ENCODE results near the gene CTTN.
A peak's percentile ranks its signal among the peaks of the same experiment; 100 is the strongest.

The CTTN gene

DNA sequence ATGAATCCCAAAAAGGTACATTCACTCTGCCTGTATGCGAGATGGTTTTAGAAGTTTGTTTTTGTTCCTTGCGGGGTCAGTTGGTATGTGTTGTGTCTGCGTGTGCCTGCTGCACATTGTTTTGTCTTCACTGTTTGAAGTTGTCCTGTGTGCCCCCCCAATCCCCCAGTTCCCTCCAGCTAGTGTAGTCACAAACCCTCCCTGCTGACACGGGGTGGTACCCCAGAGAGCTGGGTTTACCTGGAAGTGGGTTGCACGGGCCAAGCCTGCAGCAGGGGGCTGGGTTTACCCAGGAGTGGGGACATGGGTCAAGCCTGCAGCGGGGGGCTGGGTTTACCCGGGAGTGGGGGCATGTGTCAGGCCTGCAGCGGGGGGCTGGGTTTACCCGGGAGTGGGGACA, 22.2 kb downstream of the CTTN start:
- no peak overlapping the region for H3K9ac ChIP-seq (ENCODE audit: low read depth, low read length, poor library complexity, severe bottlenecking)
- H4K20me1 ChIP-seq (ENCODE audit: insufficient read depth, low read length, poor library complexity, severe bottlenecking), result no peaks in the 10 kb centered on the region
- no peaks in the 10 kb centered on the region for H3K27me3 ChIP-seq (ENCODE audit: insufficient read depth, low read length, poor library complexity, severe bottlenecking)
- no peak overlapping the region for H3K4me2 ChIP-seq (ENCODE audit: low read depth, low read length, poor library complexity, severe bottlenecking)
- H3K4me3 ChIP-seq (ENCODE audit: low read length, poor library complexity, severe bottlenecking), result no peak overlapping the region
- H3K9me2 ChIP-seq (replicated peaks; ENCODE audit: low read depth, low read length), result no peaks in the 10 kb centered on the region
- H3K79me2 ChIP-seq (ENCODE audit: insufficient read depth, low read length), result no peaks in the 10 kb centered on the region
- peaks cover 14% of the 10 kb centered on the region for H3K4me1 ChIP-seq (ENCODE audit: insufficient read depth, low read length, poor library complexity, severe bottlenecking)
- H2AFZ ChIP-seq (ENCODE audit: low read length), result no peak overlapping the region
- H3K36me3 ChIP-seq (ENCODE audit: insufficient read depth, low read length), result no peaks in the 10 kb centered on the region
- H3K9me3 ChIP-seq (ENCODE audit: insufficient read depth, low read depth, low read length), result no peaks in the 10 kb centered on the region
- TF ChIP-seq EZH2phosphoT487 (IDR thresholded peaks at IDR 0.05; ENCODE audit: borderline replicate concordance), result no peak
- H3F3A ChIP-seq (ENCODE audit: low read depth), result no peaks in the 10 kb centered on the region

DNA sequence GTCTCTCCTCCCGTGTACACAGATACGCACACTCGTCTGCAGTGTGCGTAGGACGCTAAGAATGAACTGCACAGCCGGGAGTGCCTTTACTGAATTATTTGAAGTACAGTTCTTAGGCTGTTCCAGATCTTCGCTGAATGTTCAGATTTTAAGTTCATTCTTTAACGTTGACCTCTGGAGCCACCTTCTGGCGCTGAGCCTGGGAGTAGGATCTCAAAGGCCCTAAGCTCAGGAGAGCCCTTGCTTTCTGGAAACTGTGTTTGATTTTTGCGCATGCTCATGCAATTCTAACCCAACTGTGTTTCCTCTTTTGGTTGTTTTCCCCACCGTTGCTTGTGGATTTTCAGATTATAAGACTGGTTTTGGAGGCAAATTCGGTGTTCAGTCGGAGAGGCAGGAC, 22.8 kb downstream of the CTTN start:
- no peaks in the 10 kb centered on the region for H3K27me3 ChIP-seq (ENCODE audit: insufficient read depth, low read length, poor library complexity, severe bottlenecking)
- no peaks in the 10 kb centered on the region for H3K9me2 ChIP-seq (replicated peaks; ENCODE audit: low read depth, low read length)
- no peaks in the 10 kb centered on the region for H4K20me1 ChIP-seq (ENCODE audit: insufficient read depth, low read length, poor library complexity, severe bottlenecking)
- H3F3A ChIP-seq (ENCODE audit: low read depth), result no peaks in the 10 kb centered on the region
- H3K4me3 ChIP-seq (ENCODE audit: low read length, poor library complexity, severe bottlenecking), result no peak overlapping the region
- H3K36me3 ChIP-seq (ENCODE audit: insufficient read depth, low read length), result no peaks in the 10 kb centered on the region
- H3K9ac ChIP-seq (ENCODE audit: low read depth, low read length, poor library complexity, severe bottlenecking), result no peak overlapping the region
- H3K79me2 ChIP-seq (ENCODE audit: insufficient read depth, low read length), result no peaks in the 10 kb centered on the region
- no peak overlapping the region for H2AFZ ChIP-seq (ENCODE audit: low read length)
- no peak for TF ChIP-seq EZH2phosphoT487 (IDR thresholded peaks at IDR 0.05; ENCODE audit: borderline replicate concordance)
- TF ChIP-seq, protein P1, sequence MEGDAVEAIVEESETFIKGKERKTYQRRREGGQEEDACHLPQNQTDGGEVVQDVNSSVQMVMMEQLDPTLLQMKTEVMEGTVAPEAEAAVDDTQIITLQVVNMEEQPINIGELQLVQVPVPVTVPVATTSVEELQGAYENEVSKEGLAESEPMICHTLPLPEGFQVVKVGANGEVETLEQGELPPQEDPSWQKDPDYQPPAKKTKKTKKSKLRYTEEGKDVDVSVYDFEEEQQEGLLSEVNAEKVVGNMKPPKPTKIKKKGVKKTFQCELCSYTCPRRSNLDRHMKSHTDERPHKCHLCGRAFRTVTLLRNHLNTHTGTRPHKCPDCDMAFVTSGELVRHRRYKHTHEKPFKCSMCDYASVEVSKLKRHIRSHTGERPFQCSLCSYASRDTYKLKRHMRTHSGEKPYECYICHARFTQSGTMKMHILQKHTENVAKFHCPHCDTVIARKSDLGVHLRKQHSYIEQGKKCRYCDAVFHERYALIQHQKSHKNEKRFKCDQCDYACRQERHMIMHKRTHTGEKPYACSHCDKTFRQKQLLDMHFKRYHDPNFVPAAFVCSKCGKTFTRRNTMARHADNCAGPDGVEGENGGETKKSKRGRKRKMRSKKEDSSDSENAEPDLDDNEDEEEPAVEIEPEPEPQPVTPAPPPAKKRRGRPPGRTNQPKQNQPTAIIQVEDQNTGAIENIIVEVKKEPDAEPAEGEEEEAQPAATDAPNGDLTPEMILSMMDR (conservative IDR thresholded peaks at IDR 0.05; ENCODE audit: low read length), result peak; percentile 50
- no peak overlapping the region for H3K4me2 ChIP-seq (ENCODE audit: low read depth, low read length, poor library complexity, severe bottlenecking)
- no peaks in the 10 kb centered on the region for H3K9me3 ChIP-seq (ENCODE audit: insufficient read depth, low read depth, low read length)
- H3K4me1 ChIP-seq (ENCODE audit: insufficient read depth, low read length, poor library complexity, severe bottlenecking), result peaks cover 14% of the 10 kb centered on the region

GRCh38 chr11:70422692-70423522, 24.6 kb downstream of the CTTN start:
- Histone ChIP-seq H4K20me1 (ENCODE audit: insufficient read depth, low read length, poor library complexity, severe bottlenecking) (no peaks in the 10 kb centered on the region), H3K36me3 (ENCODE audit: insufficient read depth, low read length) (no peaks in the 10 kb centered on the region), H3K4me3 (ENCODE audit: low read length, poor library complexity, severe bottlenecking) (no peak overlapping the region)

More at GRCh38 chr11:70422692-70423522, 24.6 kb downstream of the CTTN start:
- Histone ChIP-seq H3K9me3 (ENCODE audit: insufficient read depth, low read depth, low read length) (no peaks in the 10 kb centered on the region), H2AFZ (ENCODE audit: low read length) (no peak overlapping the region), H3K27me3 (ENCODE audit: insufficient read depth, low read length, poor library complexity, severe bottlenecking) (no peaks in the 10 kb centered on the region), H3K79me2 (ENCODE audit: insufficient read depth, low read length) (no peaks in the 10 kb centered on the region), H3F3A (ENCODE audit: low read depth) (no peaks in the 10 kb centered on the region), H3K4me2 (ENCODE audit: low read depth, low read length, poor library complexity, severe bottlenecking) (no peak overlapping the region), H3K4me1 (ENCODE audit: insufficient read depth, low read length, poor library complexity, severe bottlenecking) (peaks cover 14% of the 10 kb centered on the region), H3K9me2 (replicated peaks; ENCODE audit: low read depth, low read length) (no peaks in the 10 kb centered on the region), H3K9ac (ENCODE audit: low read depth, low read length, poor library complexity, severe bottlenecking) (no peak overlapping the region)
- TF ChIP-seq, protein P1 (conservative IDR thresholded peaks at IDR 0.05; ENCODE audit: low read length), result no peak
- TF ChIP-seq EZH2phosphoT487 (IDR thresholded peaks at IDR 0.05; ENCODE audit: borderline replicate concordance), result no peak
